ENCODE results near the gene GBGT1.

DNA sequence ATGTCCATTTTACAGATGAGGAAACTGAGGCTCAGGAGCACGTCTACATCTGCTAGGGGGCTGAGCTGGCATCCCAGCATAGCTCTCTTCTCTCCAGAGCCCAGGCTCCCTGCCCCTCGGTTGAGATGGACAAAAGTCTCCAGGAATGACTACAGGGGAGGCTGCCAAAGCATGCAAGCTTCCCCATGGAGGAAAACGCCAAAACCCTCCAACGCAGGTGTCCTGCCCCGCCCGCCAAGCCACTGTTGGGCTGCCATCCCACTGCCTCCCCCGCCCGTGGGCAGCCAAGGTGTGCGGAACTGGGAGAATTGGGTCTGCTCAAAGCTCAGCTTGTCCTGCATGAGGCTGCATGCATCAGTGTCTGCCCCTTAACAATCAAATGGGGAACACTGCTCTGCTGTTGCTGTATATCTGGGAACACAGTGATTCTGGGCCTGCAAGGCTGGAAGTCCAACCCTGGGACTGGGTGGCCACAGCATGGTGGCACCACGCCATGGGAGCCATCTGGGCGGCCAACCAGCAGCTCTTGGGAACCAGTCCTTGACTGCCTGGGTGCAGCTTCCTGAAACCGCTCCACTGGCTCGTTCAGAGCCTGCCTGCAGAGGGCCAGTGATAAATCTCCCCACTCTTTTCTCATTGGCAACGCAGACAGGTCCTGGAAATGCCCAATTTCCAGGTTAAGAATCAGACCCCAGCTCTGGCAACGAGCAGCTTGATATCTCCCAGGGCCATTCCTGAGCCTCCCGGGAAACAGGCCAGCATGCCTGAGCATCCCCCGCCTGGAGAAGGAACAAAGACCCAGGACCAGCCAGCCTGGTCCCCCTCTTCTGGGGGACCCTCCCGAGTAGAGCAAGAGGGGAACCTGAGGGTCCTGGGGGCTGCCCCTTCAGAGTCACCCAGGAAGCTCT, 46.2 kb downstream of the GBGT1 start:
- TF ChIP-seq EZH2 (IDR thresholded peaks at IDR 0.05) (no peak), POLR2AphosphoS5 (IDR thresholded peaks at IDR 0.05; ENCODE audit: borderline replicate concordance, low read depth, low read length) (no peak)
